Fibroblast of the aortic adventitia (primary cell): ENCODE results near the gene RAB12. TPM values are rescaled to one million over a fixed set of nuclear protein-coding genes. Genes with fewer than 3 reads are reported as not detected.

ENCODE experiments used
- DNase-seq: peaks from one replicate; pipeline ENCODE4 v3.0.0-alpha.2; 2010; ENCODE audit warnings: low read depth
- H3K4me3 ChIP-seq: 2 replicates; pipeline ENCODE4 v1.5.1; 2011; ENCODE audit warnings: low read depth, mild to moderate bottlenecking, control low read depth, low read length, moderate library complexity
- total RNA-seq: library from RNA; depleted of rRNA; stranded (reverse); fragments of >200 nt; gene quantifications from 2 replicates; pipeline ENCODE4 v1.2.3, GENCODE V29; 2012; ENCODE audit warnings: low replicate concordance
- TF ChIP-seq, protein P1 (sequence below): IDR thresholded peaks from 2 replicates; pipeline ENCODE4 v1.5.1; 2011; ENCODE audit warnings: mild to moderate bottlenecking, low read length, control low read depth, inconsistent platforms; ENCODE audit not compliant: insufficient read depth

The RAB12 gene
- total RNA-seq, 1 donor = 64.9 TPM

DNA sequence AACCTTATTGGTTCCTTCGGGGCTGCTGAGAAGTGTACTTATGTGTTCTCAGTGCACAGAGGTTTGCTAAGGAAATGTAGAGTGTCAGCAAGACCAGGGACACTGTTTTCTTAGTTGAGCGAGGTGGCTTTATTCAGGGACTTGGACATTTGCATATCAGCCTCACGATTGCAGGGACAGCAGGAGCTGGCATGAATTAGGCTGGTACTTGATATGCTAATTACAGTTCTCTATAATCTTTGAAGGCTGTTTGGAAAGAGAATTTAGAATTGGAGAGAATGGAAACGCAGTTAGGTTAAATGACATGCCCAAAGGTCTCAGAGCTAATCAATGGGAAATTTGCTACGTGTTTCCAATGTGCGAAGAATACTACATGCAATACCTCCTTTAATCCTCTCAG, 77.4 kb downstream of the RAB12 start:
- DNase-seq = no peak
- no peak overlapping the region for H3K4me3 ChIP-seq
- TF ChIP-seq, protein P1, sequence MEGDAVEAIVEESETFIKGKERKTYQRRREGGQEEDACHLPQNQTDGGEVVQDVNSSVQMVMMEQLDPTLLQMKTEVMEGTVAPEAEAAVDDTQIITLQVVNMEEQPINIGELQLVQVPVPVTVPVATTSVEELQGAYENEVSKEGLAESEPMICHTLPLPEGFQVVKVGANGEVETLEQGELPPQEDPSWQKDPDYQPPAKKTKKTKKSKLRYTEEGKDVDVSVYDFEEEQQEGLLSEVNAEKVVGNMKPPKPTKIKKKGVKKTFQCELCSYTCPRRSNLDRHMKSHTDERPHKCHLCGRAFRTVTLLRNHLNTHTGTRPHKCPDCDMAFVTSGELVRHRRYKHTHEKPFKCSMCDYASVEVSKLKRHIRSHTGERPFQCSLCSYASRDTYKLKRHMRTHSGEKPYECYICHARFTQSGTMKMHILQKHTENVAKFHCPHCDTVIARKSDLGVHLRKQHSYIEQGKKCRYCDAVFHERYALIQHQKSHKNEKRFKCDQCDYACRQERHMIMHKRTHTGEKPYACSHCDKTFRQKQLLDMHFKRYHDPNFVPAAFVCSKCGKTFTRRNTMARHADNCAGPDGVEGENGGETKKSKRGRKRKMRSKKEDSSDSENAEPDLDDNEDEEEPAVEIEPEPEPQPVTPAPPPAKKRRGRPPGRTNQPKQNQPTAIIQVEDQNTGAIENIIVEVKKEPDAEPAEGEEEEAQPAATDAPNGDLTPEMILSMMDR = no peak

- DNase-seq = no peak
- TF ChIP-seq, protein P1 = no peak
- H3K4me3 ChIP-seq = no peak overlapping the region
Measured at GRCh38 chr18:8688216-8688800, 79.1 kb downstream of the RAB12 start.

- TF ChIP-seq, protein P1 = no peak
- DNase-seq = no peak
- H3K4me3 ChIP-seq = no peak overlapping the region
Measured at GRCh38 chr18:8688816-8689215, 79.6 kb downstream of the RAB12 start.

Other genes with a start within 250 kb of the RAB12 start
- 54.9 and 60.6 TPM in 2 replicates for gene MTCL1, start 96.1 kb downstream of the RAB12 start, total RNA-seq